HCT116 (cell line): ENCODE measurements around the gene FGF14. TPM values are rescaled to one million over a fixed set of nuclear protein-coding genes. Genes with fewer than 3 reads are reported as not detected.

Source experiments
- ATAC-seq: fragments of 200-7000 bp; cut with Tn5 transposase; 2 replicates; pipeline ENCODE4 v1.9.1; 2020; ENCODE audit warnings: mild to moderate bottlenecking, moderate library complexity
- BruUV-seq: library from RNA; stranded (reverse); fragments of 400-500 nt; replicated peaks from 2 replicates; lab custom pipeline; 2021; lab: Mats Ljungman, UMichigan
- CTCF ChIA-PET: fragments of 300-600 bp; sonication (Branson Sonifier 250); formaldehyde crosslinking; loops from one replicate; lab custom pipeline; 2021; ENCODE audit warnings: antibody characterized with exemption; lab: Charles Lee
- POLR2A ChIA-PET: fragments of 300-600, 350-600 bp; sonication (Branson Sonifier 250); formaldehyde crosslinking; loops from one replicate; lab custom pipeline; 2021; ENCODE audit warnings: antibody characterized with exemption; lab: Charles Lee
- RAD21 ChIA-PET, 2 experiments: fragments of 300-600 bp; sonication (Branson Sonifier 250); formaldehyde crosslinking; loops; one replicate each; lab custom pipeline; 2023; ENCODE audit warnings: low total read pairs in 2 of 2; ENCODE audit not compliant: uncharacterized antibody in 2 of 2, unreplicated experiment in 2 of 2, low non-redundant PET in 1 of 2; lab: Charles Lee
- DNase-seq: peaks from one replicate; pipeline ENCODE4 v3.0.0-alpha.2; 2010; ENCODE audit warnings: low read depth, low spot score
- H2AFZ ChIP-seq: fragments of 200-600 bp; shearing (Covaris generic), sonication (generic); 2 replicates; pipeline ENCODE4 v1.6.1; 2017; ENCODE audit warnings: low read depth, mixed run types, mixed read lengths, antibody characterized with exemption, low read length; ENCODE audit not compliant: poor library complexity, severe bottlenecking
- H3K27ac ChIP-seq: 2 replicates; pipeline ENCODE4 v1.5.1; 2012; ENCODE audit warnings: low read depth, low read length
- H3K27me3 ChIP-seq: fragments of 200-600 bp; sonication (generic); 2 replicates; pipeline ENCODE4 v1.6.1; 2016; ENCODE audit warnings: mixed run types, low read length, mixed read lengths; ENCODE audit not compliant: insufficient read depth
- H3K36me3 ChIP-seq, 2 experiments: fragments of 200-500 bp in 1 of 2; fragments of 200-600 bp in 1 of 2; sonication (Bioruptor generic) in 1 of 2; sonication (generic) in 1 of 2; 2 replicates each; pipeline versions ENCODE4 v1.5.1 to v1.6.1; 2014 to 2016; ENCODE audit warnings: low read length in 2 of 2, inconsistent platforms in 1 of 2, mixed read lengths in 1 of 2, mixed run types in 1 of 2; ENCODE audit not compliant: insufficient read depth in 2 of 2, control insufficient read depth in 1 of 2
- H3K4me1 ChIP-seq, 2 experiments: fragments of 200-600 bp in 1 of 2; sonication (generic) in 1 of 2; 2 replicates each; pipeline versions ENCODE4 v1.5.1 to v1.6.1; 2012 to 2017; ENCODE audit warnings: low read length in 2 of 2, inconsistent platforms in 1 of 2, mild to moderate bottlenecking in 1 of 2, mixed read lengths in 1 of 2, mixed run types in 1 of 2, moderate library complexity in 1 of 2; ENCODE audit not compliant: insufficient read depth in 2 of 2, control insufficient read depth in 1 of 2
- H3K4me2 ChIP-seq: fragments of 200-600 bp; sonication (generic); 2 replicates; pipeline ENCODE4 v1.6.1; 2017; ENCODE audit warnings: mixed run types, low read length, mixed read lengths
- H3K4me3 ChIP-seq, 2 experiments: fragments of 200-600 bp in 1 of 2; sonication (generic) in 1 of 2; replicated peaks in 1 of 2; 2 replicates each; pipeline ENCODE4 v1.5.1; 2011 to 2016; ENCODE audit warnings: low read length in 2 of 2, control low read depth in 1 of 2, low read depth in 1 of 2, mild to moderate bottlenecking in 1 of 2, mixed read lengths in 1 of 2, mixed run types in 1 of 2
- H3K79me2 ChIP-seq: fragments of 200-600 bp; sonication (generic); 2 replicates; pipeline ENCODE4 v1.6.1; 2017; ENCODE audit warnings: mild to moderate bottlenecking, mixed run types, low read length, moderate library complexity, mixed read lengths; ENCODE audit not compliant: insufficient read depth
- H3K9ac ChIP-seq: fragments of 200-600 bp; sonication (generic); 2 replicates; pipeline ENCODE4 v1.6.1; 2016; ENCODE audit warnings: low read length, mixed read lengths
- H3K9me2 ChIP-seq: fragments of 200-600 bp; sonication (generic), shearing (Covaris generic); 2 replicates; pipeline ENCODE4 v1.6.1; 2017; ENCODE audit warnings: mixed run types, mild to moderate bottlenecking, moderate library complexity; ENCODE audit not compliant: insufficient read depth
- H3K9me3 ChIP-seq, 2 experiments: fragments of 200-500 bp in 1 of 2; fragments of 200-600 bp in 1 of 2; sonication (Bioruptor generic) in 1 of 2; sonication (generic) in 1 of 2; 2 replicates each; pipeline ENCODE4 v1.6.1; 2014 to 2017; ENCODE audit warnings: low read length in 2 of 2, mixed read lengths in 2 of 2, inconsistent platforms in 1 of 2, low read depth in 1 of 2, mild to moderate bottlenecking in 1 of 2, mixed run types in 1 of 2, moderate library complexity in 1 of 2; ENCODE audit not compliant: control insufficient read depth in 1 of 2, insufficient read depth in 1 of 2
- H4K20me1 ChIP-seq: fragments of 200-600 bp; sonication (generic), shearing (Covaris generic); 2 replicates; pipeline ENCODE4 v1.6.1; 2017; ENCODE audit warnings: mixed run types, mild to moderate bottlenecking, moderate library complexity; ENCODE audit not compliant: insufficient read depth
- CBX3 ChIP-seq: IDR thresholded peaks from 2 replicates; pipeline ENCODE4 v1.6.1; 2012; ENCODE audit warnings: low read depth
- CEBPB ChIP-seq: IDR thresholded peaks from 2 replicates; pipeline ENCODE4 v1.6.1; 2012; ENCODE audit warnings: low read depth
- CTCF ChIP-seq, 3 experiments: fragments of 200-600 bp in 1 of 3; sonication (generic) in 1 of 3; IDR thresholded peaks in 2 of 3; conservative IDR thresholded peaks in 1 of 3; 2 replicates each; pipeline ENCODE4 v1.5.1; 2012 to 2017; ENCODE audit warnings: low read depth in 2 of 3, low read length in 2 of 3, antibody characterized with exemption in 1 of 3, borderline replicate concordance in 1 of 3, control low read depth in 1 of 3, mild to moderate bottlenecking in 1 of 3, mixed read lengths in 1 of 3, mixed run types in 1 of 3, moderate library complexity in 1 of 3; ENCODE audit not compliant: insufficient read depth in 1 of 3
- EZH2 ChIP-seq: fragments of 200-600 bp; sonication (generic); IDR thresholded peaks from 2 replicates; pipeline ENCODE4 v1.6.1; 2017; ENCODE audit warnings: antibody characterized with exemption, mixed run types
- EZH2phosphoT487 ChIP-seq: fragments of 200-600 bp; IDR thresholded peaks from 2 replicates; pipeline ENCODE4 v1.6.1; 2018; ENCODE audit warnings: antibody characterized with exemption, borderline replicate concordance
- FOSL1 ChIP-seq: IDR thresholded peaks from 2 replicates; pipeline ENCODE4 v1.6.1; 2012; ENCODE audit warnings: low read depth
- MAX ChIP-seq: IDR thresholded peaks from 2 replicates; pipeline ENCODE4 v1.6.1; 2012
- RAD21 ChIP-seq: IDR thresholded peaks from 2 replicates; pipeline ENCODE4 v1.6.1; 2012; ENCODE audit warnings: low read depth, mild to moderate bottlenecking
- REST ChIP-seq: IDR thresholded peaks from 2 replicates; pipeline ENCODE4 v1.6.1; 2012; ENCODE audit warnings: low read depth
- SIN3A ChIP-seq: IDR thresholded peaks from 2 replicates; pipeline ENCODE4 v1.6.1; 2012; ENCODE audit warnings: low read depth
- SP1 ChIP-seq: IDR thresholded peaks from 2 replicates; pipeline ENCODE4 v1.6.1; 2012; ENCODE audit warnings: low read depth
- YY1 ChIP-seq: IDR thresholded peaks from 2 replicates; pipeline ENCODE4 v1.6.1; 2011; ENCODE audit warnings: low read length, low read depth, moderate library complexity, mild to moderate bottlenecking; ENCODE audit not compliant: insufficient replicate concordance; ENCODE audit errors: extremely low read depth
- ZNF274 ChIP-seq: fragments of 200-500 bp; sonication (Bioruptor generic); IDR thresholded peaks from 2 replicates; pipeline ENCODE4 v1.6.1; 2014; ENCODE audit warnings: mild to moderate bottlenecking, low read depth, low read length, inconsistent platforms
- intact Hi-C: fragments of 100-400 bp; cut with micrococcal nuclease; formaldehyde crosslinking; loops from 2 replicates; pipeline ENCODE4 v1.10.0; 2022
- total RNA-seq: library from RNA; stranded (reverse); gene quantifications from one replicate; pipeline ENCODE4 v1.2.1, GENCODE V29; 2021; ENCODE audit not compliant: unreplicated experiment

The FGF14 gene
- total RNA-seq, 1 experiment from 2014 or later = not detected

GRCh38 chr13:101739382-101740178, 662.3 kb downstream of the FGF14 start:
- H3K9me3 ChIP-seq = peaks cover 0 to 6% of the 10 kb centered on the region in 2 experiments; a peak in 1 of 4 replicates
- ChIA-PET CTCF (no interaction called here), POLR2A (no interaction called here), RAD21 (no interaction called here)
- intact Hi-C loops = no loop called here
- DNase-seq (no peak), ATAC-seq (no peak)
- H3K36me3 ChIP-seq = no peaks in the 10 kb centered on the region
- no peaks in the 10 kb centered on the region for H3K27me3 ChIP-seq
- no peak for TF ChIP-seq FOSL1
- no peaks in the 10 kb centered on the region for H4K20me1 ChIP-seq
- no peak overlapping the region for H2AFZ ChIP-seq
- no peak overlapping the region for H3K4me2 ChIP-seq
- H3K9me2 ChIP-seq = no peaks in the 10 kb centered on the region
- no peak overlapping the region for H3K4me3 ChIP-seq
- no peaks in the 10 kb centered on the region for H3K79me2 ChIP-seq
- BruUV-seq = no TSS peak
- no peak overlapping the region for H3K9ac ChIP-seq
- no peak overlapping the region for H3K27ac ChIP-seq
- no peaks in the 10 kb centered on the region for H3K4me1 ChIP-seq

- Histone ChIP-seq H3K9me3 (peaks cover 0 to 6% of the 10 kb centered on the region in 2 experiments; a peak in 1 of 4 replicates), H3K4me3 (no peak overlapping the region), H3K79me2 (no peaks in the 10 kb centered on the region), H2AFZ (no peak overlapping the region), H3K4me2 (no peak overlapping the region), H3K27ac (no peak overlapping the region), H3K27me3 (no peaks in the 10 kb centered on the region), H4K20me1 (no peaks in the 10 kb centered on the region), H3K9ac (no peak overlapping the region), H3K9me2 (no peaks in the 10 kb centered on the region), H3K4me1 (no peaks in the 10 kb centered on the region), H3K36me3 (no peaks in the 10 kb centered on the region)
- CTCF ChIA-PET = no interaction called here
- ATAC-seq = no peak
- POLR2A ChIA-PET = no interaction called here
- TF ChIP-seq EZH2 (no peak), CTCF (IDR thresholded peaks at IDR 0.05 in 2 of 3, conservative IDR thresholded peaks at IDR 0.05 in 1 of 3; ENCODE audit: borderline replicate concordance in 1 of 3, insufficient read depth in 1 of 3, low read depth in 2 of 3, low read length in 2 of 3) (no peak), YY1 (no peak), FOSL1 (no peak), EZH2phosphoT487 (no peak), SIN3A (no peak), CEBPB (no peak), MAX (no peak), REST (no peak), SP1 (no peak), CBX3 (no peak), ZNF274 (no peak), RAD21 (no peak)
- intact Hi-C loops = no loop called here
- RAD21 ChIA-PET = no interaction called here
- no peak for DNase-seq
- BruUV-seq = no TSS peak
Measured at GRCh38 chr13:101738336-101738735, 663.5 kb downstream of the FGF14 start.
